Measurements from ENCODE around the gene TBX21.
A peak's percentile ranks its signal among the peaks of the same experiment; 100 is the strongest.
"Not testable (repeated sequence)": the region's sequence is repeated elsewhere in the genome, so short reads cannot be mapped to it uniquely, and the experiment has no call there.

TBX21 gene

DNA sequence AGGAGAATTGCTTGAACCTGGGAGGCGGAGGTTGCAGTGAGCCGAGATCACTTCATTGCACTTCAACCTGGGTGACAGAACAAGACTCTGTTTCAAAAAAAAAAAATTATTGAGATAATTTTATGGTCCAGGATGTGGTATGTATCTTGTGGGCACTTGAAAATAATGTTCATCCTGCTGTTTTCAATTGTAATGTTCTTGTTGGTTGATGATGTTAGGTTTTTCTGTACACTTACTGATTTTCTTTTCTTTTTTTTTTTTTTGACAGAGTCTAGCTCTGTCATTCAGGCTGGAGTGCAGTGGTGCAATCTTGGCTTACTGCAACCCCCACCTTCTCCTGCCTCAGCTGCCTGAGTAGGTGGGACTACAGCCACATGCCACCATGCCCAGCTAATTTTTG is 29.7 kb downstream of the TBX21 start:
- no peak for DNase-seq (ENCODE audit: low read depth)
- no peak overlapping the region for H3K4me3 ChIP-seq (ENCODE audit: low read length)
- TF ChIP-seq, protein P1, sequence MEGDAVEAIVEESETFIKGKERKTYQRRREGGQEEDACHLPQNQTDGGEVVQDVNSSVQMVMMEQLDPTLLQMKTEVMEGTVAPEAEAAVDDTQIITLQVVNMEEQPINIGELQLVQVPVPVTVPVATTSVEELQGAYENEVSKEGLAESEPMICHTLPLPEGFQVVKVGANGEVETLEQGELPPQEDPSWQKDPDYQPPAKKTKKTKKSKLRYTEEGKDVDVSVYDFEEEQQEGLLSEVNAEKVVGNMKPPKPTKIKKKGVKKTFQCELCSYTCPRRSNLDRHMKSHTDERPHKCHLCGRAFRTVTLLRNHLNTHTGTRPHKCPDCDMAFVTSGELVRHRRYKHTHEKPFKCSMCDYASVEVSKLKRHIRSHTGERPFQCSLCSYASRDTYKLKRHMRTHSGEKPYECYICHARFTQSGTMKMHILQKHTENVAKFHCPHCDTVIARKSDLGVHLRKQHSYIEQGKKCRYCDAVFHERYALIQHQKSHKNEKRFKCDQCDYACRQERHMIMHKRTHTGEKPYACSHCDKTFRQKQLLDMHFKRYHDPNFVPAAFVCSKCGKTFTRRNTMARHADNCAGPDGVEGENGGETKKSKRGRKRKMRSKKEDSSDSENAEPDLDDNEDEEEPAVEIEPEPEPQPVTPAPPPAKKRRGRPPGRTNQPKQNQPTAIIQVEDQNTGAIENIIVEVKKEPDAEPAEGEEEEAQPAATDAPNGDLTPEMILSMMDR (conservative IDR thresholded peaks at IDR 0.05; ENCODE audit: low read length) = no peak

DNA sequence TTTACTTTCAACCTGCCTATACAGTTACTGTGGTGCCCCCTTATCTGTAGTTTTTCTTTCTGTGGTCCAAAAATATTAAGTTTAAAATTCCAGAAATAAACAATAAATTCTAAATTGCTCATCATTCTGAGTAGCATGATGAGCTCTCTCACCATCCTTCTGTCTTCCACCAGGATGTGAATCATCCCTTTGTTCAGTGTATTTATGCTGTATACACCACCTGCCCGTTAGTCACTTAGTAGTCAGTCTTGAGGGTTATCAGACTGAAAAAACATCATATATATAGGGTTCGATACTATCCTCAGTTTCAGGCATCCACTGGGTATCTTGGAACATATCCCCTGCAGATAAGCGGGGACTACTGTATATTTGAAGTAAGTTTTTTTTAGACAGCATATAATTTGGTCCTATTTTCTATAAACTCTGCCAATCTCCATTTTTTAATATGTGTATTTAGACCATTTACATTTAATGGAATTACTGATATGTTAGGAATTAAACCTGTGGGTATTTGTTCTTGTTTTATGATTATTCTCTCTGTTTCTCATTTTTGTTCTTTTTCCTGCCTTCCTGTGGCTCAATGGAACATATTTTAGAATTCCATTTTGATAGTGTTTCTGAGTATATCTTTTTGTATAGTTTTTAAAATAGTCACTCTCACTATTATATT is 31.0 kb downstream of the TBX21 start:
- DNase-seq (ENCODE audit: low read depth) = no peak
- H3K4me3 ChIP-seq (ENCODE audit: low read length) = no peak overlapping the region
- TF ChIP-seq, protein P1 (conservative IDR thresholded peaks at IDR 0.05; ENCODE audit: low read length) = no peak

DNA sequence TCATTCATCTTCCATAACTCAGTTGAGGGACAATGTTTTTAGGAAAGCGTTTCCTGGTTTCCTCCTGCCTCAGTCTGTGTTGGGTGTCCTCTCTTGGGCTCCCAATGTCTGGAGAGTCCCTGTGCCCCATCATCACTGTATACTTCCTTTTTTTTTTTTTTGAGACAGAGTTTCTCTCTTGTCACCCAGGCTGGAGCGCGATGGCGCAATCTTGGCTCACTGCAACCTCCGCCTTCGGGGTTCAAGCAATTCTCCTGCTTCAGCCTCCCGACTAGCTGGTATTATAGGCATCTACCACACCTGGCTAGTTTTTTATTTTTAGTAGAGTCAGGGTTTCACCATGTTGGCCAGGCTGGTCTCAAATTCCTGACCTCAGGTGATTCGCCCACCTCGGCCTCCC is 40.6 kb downstream of the TBX21 start:
- DNase-seq (ENCODE audit: low read depth); H3K4me3 ChIP-seq (ENCODE audit: low read length): not testable (repeated sequence)

DNA sequence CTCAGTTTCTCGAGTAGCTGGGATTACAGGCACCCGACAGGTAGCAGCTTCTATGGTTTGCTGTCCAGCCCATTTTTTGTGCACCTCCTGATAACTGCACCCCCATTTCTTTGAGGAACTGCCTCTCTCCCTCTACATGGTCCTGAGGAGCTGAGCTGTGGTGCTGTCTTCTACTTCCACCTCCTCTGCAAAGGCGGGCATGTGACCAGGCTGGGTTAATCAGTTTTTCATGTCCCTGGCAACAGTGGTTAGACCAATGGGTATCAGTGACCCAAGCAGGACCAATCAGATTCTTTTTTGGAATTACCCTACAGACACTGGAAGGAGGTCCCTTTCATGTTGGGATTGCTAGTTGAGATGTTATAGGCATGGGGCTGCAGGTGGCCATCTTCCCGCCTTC is 41.3 kb downstream of the TBX21 start:
- no peak for DNase-seq (ENCODE audit: low read depth)
- no peak overlapping the region for H3K4me3 ChIP-seq (ENCODE audit: low read length)
- TF ChIP-seq, protein P1 (conservative IDR thresholded peaks at IDR 0.05; ENCODE audit: low read length) = no peak

DNA sequence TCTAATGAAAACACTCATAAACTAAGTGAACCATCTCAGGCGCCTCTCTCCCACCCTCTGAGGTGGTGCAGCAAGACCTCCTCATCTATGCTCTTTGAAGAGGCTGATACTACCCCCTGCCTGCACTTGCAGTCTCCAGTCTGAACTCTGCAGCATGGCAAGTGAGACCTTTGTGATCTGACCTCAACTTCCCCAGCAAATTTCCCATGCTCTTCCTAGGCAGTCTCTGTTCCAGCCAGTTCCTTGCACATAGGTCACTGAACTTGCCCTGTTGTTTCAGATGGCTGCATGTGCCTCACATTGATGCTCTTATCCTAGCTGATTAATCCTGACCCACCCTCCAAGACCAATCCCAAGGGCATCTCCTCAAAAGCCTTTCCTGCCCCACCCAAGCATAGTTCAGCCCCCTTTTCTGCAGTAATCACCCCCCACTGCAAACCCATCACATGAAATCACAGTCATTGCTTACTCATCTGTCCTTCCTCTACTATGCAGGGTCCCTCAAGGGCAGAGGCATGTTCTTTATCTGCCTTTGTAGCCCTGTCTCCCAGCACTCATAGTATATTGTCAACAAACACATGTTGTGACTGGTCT is 42.0 kb downstream of the TBX21 start:
- no peak for DNase-seq (ENCODE audit: low read depth)
- H3K4me3 ChIP-seq (ENCODE audit: low read length) = no peak overlapping the region
- TF ChIP-seq, protein P1 (conservative IDR thresholded peaks at IDR 0.05; ENCODE audit: low read length) = no peak

DNA sequence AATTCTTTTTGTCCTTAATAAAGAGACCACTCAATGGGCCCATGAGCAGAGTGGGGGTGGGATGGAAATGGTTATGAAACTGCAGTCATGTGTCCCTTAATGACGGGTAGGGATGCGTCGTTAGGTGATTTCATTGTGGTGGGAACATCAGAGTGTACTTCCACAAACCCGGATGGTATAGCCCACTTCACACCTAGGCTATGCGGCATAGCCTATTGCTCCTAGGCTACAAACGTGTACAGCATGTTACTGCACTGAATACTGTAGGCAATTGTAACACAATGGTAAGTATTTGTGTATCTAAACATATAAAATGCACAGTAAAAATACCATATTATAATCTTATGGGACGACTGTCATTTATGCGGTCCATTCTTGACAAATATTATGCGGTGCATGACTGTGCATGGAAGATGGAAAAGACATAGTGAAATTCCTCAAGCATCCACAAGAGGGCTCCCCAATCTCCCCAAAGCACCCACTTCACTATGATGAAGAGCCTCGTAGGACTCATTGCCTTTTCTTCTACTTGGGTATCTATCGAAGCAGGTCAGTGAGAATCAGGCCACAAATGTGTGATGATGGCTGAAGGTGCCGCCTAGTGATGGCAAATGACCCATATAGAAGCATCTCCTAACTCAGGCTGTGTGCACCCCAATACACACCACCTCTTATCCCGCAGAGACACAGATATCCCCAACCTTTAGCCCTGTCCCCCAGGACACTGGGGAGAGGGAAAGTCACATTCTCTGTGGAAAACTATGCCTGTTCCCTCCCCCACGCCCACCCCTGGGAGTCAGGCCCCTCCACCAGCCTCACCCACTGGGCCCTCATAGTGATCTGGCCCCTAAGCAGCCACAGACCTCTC is 43.5 kb downstream of the TBX21 start:
- H3K4me3 ChIP-seq (ENCODE audit: low read length) = no peak overlapping the region
- peak; percentile 46 for DNase-seq (ENCODE audit: low read depth)
- TF ChIP-seq, protein P1 (conservative IDR thresholded peaks at IDR 0.05; ENCODE audit: low read length) = peak; percentile 81

DNA sequence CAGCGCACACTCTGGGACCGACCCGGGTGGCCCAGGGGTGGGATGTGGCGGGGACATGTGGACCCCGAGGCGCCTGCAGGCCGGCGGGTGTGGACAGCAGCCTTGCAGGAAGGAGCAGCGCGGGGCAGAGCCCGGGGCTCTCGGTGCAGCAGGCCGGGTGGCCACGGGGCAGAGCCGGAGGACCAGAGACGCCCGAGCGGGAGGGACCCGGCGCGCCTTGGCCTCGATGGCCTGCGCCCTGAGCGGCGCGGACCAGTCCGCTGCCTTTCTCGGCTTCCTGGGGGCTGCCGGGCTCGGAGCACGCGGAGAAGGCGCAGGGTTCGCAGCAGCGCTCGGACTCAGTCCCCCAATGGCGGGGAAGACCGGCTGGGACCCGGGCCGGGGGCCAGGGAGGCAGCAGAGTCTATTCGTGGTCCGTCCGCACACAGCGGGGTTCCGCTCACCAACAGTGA is 45.2 kb downstream of the TBX21 start:
- H3K4me3 ChIP-seq (ENCODE audit: low read length) = no peak overlapping the region
- no peak for DNase-seq (ENCODE audit: low read depth)
- TF ChIP-seq, protein P1 (conservative IDR thresholded peaks at IDR 0.05; ENCODE audit: low read length) = no peak

Measured in AG10803 (cell line).